GM19463 (cell line): ENCODE results near the gene ZFR2.
"Not testable (repeated sequence)": the region's sequence is repeated elsewhere in the genome, so short reads cannot be mapped to it uniquely, and the experiment has no call there.

Experiments
- ATAC-seq: cut with Tn5 transposase; IDR thresholded peaks from one replicate; pipeline ENCODE4 v1.9.1; 2021; ENCODE audit warnings: mild to moderate bottlenecking, moderate library complexity; ENCODE audit not compliant: unreplicated experiment

Gene ZFR2

GRCh38 chr19:3868770-3869456, at the start of gene ZFR2:
TSS of gene ZFR2 (minus strand) at chr19:3869038. CDS start at chr19:3869017, 21 bp downstream.
- no peak for ATAC-seq

GRCh38 chr19:3916033-3916432, 47.2 kb upstream of the ZFR2 start:
- no peak for ATAC-seq

DNA sequence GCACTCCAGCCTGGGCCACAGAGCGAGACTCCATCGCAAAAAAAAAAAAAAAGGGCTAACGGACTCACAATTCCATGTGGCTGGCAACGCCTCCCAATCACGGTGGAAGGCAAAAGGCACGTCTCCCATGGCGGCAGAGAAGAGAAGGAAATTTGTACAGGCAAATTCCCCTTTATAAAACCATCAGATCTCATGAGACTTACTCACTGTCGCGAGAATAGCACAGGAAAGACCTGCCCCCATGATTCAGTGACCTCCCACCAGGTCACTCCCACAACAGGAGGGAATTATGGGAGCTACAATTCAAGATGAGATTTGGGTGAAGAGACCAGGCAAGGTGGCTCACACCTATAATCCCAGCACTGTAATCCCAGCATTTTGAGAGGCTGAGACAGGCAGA, 45.4 kb upstream of the ZFR2 start:
- no peak for ATAC-seq

GRCh38 chr19:3910105-3910504, 41.3 kb upstream of the ZFR2 start:
- ATAC-seq: no peak

DNA sequence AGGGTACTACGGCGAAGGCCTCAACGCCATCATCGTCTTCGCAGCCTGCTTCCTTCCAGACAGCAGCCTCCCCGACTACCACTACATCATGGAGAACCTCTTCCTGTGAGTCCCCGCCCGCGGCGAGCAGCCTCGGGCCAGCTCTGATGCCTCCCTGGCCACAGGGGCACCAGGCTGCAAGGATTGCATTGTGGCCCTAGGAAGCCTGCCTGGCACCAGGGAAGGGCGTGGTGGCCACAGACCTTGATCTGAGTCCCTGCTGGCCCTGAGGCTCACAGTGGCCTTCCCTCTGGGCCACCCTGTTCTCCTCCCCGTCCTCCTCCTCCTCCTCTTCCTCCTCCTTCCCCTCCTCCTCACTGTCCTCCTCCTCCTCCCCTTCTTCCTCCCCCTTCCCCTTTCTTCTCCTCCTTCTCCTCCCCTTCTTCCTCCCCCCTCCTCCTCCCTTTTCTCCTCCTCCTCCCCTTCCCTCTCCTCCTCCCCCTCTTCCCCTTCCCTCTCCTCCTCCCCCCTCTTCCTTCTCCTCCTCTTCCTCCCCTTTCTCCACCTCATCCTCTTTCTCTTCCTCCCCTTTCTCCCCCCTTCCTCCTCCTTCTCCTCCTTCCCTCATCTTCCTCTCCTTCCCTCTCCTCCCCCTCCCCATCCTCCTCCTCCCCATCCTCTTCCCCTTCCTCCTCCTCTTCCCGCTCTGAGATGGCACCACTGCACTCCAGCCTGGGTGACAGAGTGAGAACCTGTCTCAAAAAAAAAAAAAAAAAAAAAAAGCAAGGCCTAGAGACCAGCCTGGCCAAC, 39.6 kb upstream of the ZFR2 start:
- no peak for ATAC-seq

GRCh38 chr19:3907626-3908265, 38.9 kb upstream of the ZFR2 start:
- no peak for ATAC-seq

- ATAC-seq: no peak
These were observed 35.4 kb upstream of the ZFR2 start for GRCh38 chr19:3904233-3904632.

- no peak for ATAC-seq
These were observed 33.6 kb upstream of the ZFR2 start for GRCh38 chr19:3902317-3902973.

GRCh38 chr19:3899531-3900294, 30.9 kb upstream of the ZFR2 start:
- ATAC-seq: no peak

DNA sequence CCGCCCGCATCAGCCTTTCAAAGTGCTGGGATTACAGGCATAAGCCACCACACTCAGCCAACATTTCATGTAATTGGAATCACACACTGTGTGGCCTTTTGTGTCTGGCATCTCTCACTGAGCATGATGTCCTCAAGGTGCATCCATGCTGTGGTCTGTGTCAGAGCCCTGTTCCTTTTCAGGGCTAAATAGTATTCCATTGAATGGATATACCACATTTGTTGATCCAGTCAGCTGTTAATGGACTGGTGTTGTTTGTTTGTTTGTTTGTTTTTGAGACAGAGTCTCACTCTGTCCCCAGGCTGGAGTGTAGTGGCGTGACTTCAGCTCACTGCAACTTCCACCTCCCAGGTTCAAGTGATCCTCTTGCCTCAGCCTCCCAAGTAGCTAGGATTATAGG, 29.6 kb upstream of the ZFR2 start:
- ATAC-seq: no peak

- ATAC-seq: no peak
These were observed 29.1 kb upstream of the ZFR2 start for GRCh38 chr19:3897936-3898335.

DNA sequence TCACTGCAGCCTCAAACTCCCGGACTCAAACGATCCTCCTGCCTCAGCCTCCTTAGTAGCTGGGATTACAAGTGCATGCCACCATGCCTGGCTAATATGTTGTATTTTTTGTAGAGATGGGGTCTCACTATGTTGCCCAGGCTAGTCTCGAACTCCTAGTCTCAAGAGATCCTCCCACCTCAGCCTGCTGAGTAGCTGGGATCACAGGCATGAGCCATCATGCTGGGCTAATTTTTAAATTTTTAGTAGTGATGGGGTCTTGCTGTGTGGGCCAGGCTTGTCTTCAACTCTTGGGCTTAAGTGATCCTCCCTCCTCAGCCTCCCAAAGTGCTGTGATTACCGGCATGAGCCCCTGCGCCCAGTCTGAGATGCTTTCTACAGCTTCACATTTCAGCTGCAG, 26.9 kb upstream of the ZFR2 start:
- ATAC-seq: no peak

- ATAC-seq: not testable (repeated sequence)
These were observed 26.1 kb upstream of the ZFR2 start for GRCh38 chr19:3894959-3895358.

DNA sequence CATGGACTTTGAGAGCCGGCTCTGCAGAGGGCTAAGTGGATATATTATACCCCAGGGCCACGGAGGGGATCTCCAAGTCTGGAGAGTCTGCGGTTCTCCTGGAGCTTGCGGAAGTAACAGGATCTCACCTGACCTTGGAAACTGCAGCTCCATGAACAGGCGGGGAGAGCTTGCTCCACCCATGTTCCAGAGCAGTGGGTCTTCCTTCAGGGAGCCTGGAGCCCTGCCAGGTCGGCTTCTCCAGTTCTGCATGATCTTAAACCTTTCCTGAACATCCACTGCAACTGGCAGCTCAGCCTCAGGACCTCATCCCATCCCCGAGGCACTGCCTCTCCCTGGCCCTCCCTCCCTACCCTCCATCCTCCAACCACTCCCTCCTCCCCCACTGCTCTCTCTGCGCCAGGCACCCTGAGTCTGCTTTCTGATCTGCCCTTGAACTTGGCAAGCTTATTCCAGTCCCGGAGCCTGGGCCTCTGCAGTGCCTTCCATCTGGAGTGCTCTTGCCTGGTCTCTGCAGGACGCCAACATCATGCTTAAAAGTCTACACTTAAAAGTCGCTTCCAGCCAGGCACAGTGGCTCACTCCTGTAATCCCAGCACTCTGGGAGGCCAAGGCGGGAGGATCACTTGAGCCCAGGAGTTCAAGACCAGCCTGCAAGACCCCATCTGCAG, 24.8 kb upstream of the ZFR2 start:
- ATAC-seq: no peak

GRCh38 chr19:3890591-3890990, 21.8 kb upstream of the ZFR2 start:
- ATAC-seq: no peak

GRCh38 chr19:3882041-3882384, 13.2 kb upstream of the ZFR2 start:
- no peak for ATAC-seq

DNA sequence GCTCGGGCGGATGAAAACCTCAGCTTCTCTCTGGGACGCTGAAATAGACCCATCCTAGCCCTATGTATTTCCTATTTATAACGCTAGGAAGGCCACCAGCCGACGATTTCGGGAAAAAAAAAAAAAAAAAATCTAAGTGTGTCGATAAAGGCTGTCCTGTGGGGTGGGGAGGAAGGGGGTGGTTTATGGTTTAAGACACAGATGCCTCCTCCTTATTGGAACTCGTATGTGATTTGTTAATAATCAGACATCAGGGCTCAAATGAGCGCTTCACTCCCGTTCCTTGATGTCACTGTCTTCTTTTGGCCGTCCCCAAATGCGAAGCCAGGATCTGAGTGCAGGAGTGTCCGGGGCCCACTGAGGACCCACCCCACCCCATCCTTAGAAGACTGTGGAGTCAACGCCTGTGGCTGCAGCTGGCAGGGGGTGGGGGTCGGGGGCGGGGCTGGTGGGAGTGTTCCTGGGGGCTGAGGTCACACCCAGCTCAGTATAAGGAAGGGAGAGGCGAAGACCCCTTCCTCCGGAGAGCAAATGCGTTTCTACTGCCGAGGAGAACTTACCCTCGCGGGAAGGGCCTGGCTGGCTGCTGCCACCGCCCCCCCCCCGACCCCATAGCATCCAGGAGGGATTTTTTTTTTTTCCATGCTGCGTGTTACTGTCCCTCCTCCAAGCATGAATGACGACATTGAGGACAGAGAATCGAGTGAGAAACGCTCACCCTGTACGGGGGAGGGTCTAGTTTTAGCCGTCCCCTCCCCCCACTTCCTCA, 12.6 kb upstream of the ZFR2 start:
- ATAC-seq: no peak

DNA sequence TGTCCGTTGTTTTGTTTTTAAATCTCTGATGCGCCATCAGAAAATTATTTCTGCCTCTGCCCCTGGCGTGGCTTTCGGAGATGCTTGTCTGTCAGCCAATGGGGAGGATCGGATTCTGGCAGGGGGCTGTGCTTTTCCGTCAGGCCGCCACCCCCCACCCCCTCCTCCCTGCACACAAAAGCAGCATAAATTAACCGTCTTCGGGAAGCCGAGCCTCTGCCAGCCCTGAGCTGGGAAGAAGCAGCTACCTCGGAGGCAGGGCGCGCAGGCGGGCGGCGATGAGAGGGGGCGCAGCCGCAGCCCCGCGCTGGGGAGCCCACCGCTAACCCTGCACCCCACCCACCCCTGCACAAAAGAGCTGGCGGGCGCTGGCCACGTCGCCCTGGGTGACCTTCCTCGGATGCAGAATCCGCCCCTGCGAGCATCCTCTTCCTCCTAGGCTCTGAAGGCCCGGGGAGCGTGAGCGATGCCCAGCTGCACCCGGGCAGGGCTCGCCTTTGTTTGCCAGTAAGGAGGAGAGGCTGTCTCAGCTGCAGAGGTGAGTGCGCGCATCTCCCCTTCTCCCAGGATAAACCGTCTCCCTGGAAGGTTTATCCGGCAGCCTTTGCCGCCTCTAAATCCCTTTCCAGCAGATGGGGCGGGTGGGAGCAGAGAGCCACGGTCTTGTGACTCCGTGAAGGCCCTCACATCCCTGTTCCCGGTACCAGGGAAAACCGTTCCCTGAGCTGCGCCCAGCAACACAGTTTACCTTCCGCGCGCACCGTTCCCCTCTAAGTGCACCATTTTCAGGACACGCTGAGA, 11.8 kb upstream of the ZFR2 start, which contains the start of gene ATCAY:
Gene ATCAY (plus strand): TSS at position 215 of the 801 bp plus-strand sequence. CDS start 5,083 bp downstream, outside the sequence.
- ATAC-seq: no peak

DNA sequence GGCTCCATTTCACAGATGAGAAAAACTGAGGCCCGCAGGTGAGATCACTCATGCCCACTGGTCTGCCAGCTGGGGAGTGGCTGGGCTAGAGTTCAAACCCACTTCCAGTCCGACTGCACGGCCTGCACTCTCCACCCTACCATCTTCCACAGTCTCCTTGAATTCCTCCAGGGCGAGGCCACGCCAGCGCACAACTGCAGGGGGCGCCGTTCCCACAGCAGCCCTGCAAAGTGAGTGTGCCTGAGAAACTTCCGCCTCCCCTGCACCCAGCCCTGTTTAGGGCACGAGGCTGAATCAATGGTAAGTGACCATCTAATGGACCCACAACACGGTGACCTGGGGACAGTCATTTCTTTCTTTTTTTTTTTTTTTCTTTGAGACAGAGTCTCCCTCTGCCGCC, 10.8 kb upstream of the ZFR2 start:
- ATAC-seq: no peak
